WTC11 (cell line): ENCODE data around the gene IL36G.
A peak's percentile ranks its signal among the peaks of the same experiment; 100 is the strongest.

Source experiments
- CREB1 ChIP-seq: sonication (generic); formaldehyde crosslinking; IDR thresholded peaks from 2 replicates; pipeline ENCODE4 v1.8.0; 2023; ENCODE audit warnings: mild to moderate bottlenecking, missing genetic modification reagents
- IRF2 ChIP-seq: sonication (generic); formaldehyde crosslinking; IDR thresholded peaks from 2 replicates; pipeline ENCODE4 v1.8.0; 2022; ENCODE audit warnings: low read depth, missing genetic modification reagents, borderline replicate concordance
- JUN ChIP-seq: sonication (generic); formaldehyde crosslinking; IDR thresholded peaks from 2 replicates; pipeline ENCODE4 v1.8.0; 2023; ENCODE audit warnings: mild to moderate bottlenecking, missing genetic modification reagents
- KAT7 ChIP-seq: sonication (generic); formaldehyde crosslinking; IDR thresholded peaks from 2 replicates; pipeline ENCODE4 v1.8.1; 2023; ENCODE audit warnings: missing genetic modification reagents, mild to moderate bottlenecking, borderline replicate concordance
- MYBL2 ChIP-seq: sonication (generic); formaldehyde crosslinking; IDR thresholded peaks from 2 replicates; pipeline ENCODE4 v1.8.1; 2023; ENCODE audit warnings: mild to moderate bottlenecking, moderate library complexity, missing genetic modification reagents
- NFE2L1 ChIP-seq: sonication (generic); formaldehyde crosslinking; IDR thresholded peaks from 2 replicates; pipeline ENCODE4 v1.8.1; 2023; ENCODE audit warnings: missing genetic modification reagents
- TP53 ChIP-seq: sonication (generic); formaldehyde crosslinking; IDR thresholded peaks from 2 replicates; pipeline ENCODE4 v1.8.1; 2023; ENCODE audit warnings: mild to moderate bottlenecking, missing genetic modification reagents
- ZBTB43 ChIP-seq: sonication (generic); formaldehyde crosslinking; IDR thresholded peaks from 2 replicates; pipeline ENCODE4 v1.8.1; 2023; ENCODE audit warnings: mild to moderate bottlenecking, missing genetic modification reagents
- ZNF263 ChIP-seq: sonication (generic); formaldehyde crosslinking; IDR thresholded peaks from 2 replicates; pipeline ENCODE4 v1.8.1; 2022; ENCODE audit warnings: low read depth, mild to moderate bottlenecking, moderate library complexity, missing genetic modification reagents
- TF ChIP-seq, protein P1 (sequence below): fragments of 200-600 bp; IDR thresholded peaks from 2 replicates; pipeline ENCODE4 v1.8.0; 2022; ENCODE audit warnings: antibody characterized with exemption
- TF ChIP-seq, protein P2 (sequence below): sonication (generic); formaldehyde crosslinking; IDR thresholded peaks from 2 replicates; pipeline ENCODE4 v1.8.1; 2023; ENCODE audit warnings: mild to moderate bottlenecking, missing genetic modification reagents, moderate library complexity

- no peak for TF ChIP-seq NFE2L1 (CRISPR knock-in tag)
- TF ChIP-seq, protein P1, sequence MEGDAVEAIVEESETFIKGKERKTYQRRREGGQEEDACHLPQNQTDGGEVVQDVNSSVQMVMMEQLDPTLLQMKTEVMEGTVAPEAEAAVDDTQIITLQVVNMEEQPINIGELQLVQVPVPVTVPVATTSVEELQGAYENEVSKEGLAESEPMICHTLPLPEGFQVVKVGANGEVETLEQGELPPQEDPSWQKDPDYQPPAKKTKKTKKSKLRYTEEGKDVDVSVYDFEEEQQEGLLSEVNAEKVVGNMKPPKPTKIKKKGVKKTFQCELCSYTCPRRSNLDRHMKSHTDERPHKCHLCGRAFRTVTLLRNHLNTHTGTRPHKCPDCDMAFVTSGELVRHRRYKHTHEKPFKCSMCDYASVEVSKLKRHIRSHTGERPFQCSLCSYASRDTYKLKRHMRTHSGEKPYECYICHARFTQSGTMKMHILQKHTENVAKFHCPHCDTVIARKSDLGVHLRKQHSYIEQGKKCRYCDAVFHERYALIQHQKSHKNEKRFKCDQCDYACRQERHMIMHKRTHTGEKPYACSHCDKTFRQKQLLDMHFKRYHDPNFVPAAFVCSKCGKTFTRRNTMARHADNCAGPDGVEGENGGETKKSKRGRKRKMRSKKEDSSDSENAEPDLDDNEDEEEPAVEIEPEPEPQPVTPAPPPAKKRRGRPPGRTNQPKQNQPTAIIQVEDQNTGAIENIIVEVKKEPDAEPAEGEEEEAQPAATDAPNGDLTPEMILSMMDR = peak; percentile 71
- TF ChIP-seq ZBTB43 (CRISPR knock-in tag) = no peak
- no peak for TF ChIP-seq MYBL2 (CRISPR knock-in tag)
- TF ChIP-seq, protein P2, sequence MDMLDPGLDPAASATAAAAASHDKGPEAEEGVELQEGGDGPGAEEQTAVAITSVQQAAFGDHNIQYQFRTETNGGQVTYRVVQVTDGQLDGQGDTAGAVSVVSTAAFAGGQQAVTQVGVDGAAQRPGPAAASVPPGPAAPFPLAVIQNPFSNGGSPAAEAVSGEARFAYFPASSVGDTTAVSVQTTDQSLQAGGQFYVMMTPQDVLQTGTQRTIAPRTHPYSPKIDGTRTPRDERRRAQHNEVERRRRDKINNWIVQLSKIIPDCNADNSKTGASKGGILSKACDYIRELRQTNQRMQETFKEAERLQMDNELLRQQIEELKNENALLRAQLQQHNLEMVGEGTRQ = no peak
- no peak for TF ChIP-seq CREB1 (CRISPR knock-in tag)
- no peak for TF ChIP-seq IRF2
- TF ChIP-seq JUN (CRISPR knock-in tag) = no peak
- TF ChIP-seq ZNF263 (CRISPR knock-in tag) = no peak
- no peak for TF ChIP-seq KAT7 (CRISPR knock-in tag)
- no peak for TF ChIP-seq TP53
Observed at GRCh38 chr2:112941753-112942653, 35.8 kb upstream of the IL36G start.
